SJCRH30 (cell line): Measurements from ENCODE around the gene PKN1. TPM values are rescaled to one million over a fixed set of nuclear protein-coding genes. Genes with fewer than 3 reads are reported as not detected.

Source experiments
- DNase-seq, 2 experiments: peaks; one replicate each; pipeline ENCODE4 v3.0.0-alpha.2; 2015 to 2020
- H3K27ac ChIP-seq: fragments of 250-450 bp; sonication (Bioruptor Pico); 2 replicates; pipeline ENCODE4 v1.5.1; 2020; ENCODE audit warnings: mild to moderate bottlenecking, moderate library complexity
- H3K27me3 ChIP-seq: fragments of 250-450 bp; sonication (Bioruptor Pico); 2 replicates; pipeline ENCODE4 v1.5.1; 2020; ENCODE audit warnings: mild to moderate bottlenecking, moderate library complexity
- H3K36me3 ChIP-seq: fragments of 250-450 bp; sonication (Bioruptor Pico); 2 replicates; pipeline ENCODE4 v1.5.1; 2020; ENCODE audit warnings: mild to moderate bottlenecking, moderate library complexity
- H3K4me1 ChIP-seq: fragments of 250-450 bp; sonication (Bioruptor Pico); 2 replicates; pipeline ENCODE4 v1.5.1; 2020; ENCODE audit warnings: mild to moderate bottlenecking, moderate library complexity
- H3K4me3 ChIP-seq: fragments of 250-450 bp; sonication (Bioruptor Pico); 2 replicates; pipeline ENCODE4 v1.5.1; 2020; ENCODE audit warnings: mild to moderate bottlenecking, moderate library complexity
- H3K9me3 ChIP-seq: fragments of 250-450 bp; sonication (Bioruptor Pico); replicated peaks from 2 replicates; pipeline ENCODE4 v1.5.1; 2020; ENCODE audit warnings: mild to moderate bottlenecking, moderate library complexity
- total RNA-seq: library from RNA; depleted of rRNA; stranded (reverse); fragments of >200 nt; shearing (Covaris generic); gene quantifications from 2 replicates; pipeline ENCODE4 v1.2.3, GENCODE V29; 2014

The PKN1 gene
- total RNA-seq, 1 experiment from 2014 or later = 66.2 TPM

GRCh38 chr19:14411938-14412245 lies 21.2 kb upstream of the PKN1 start:
- H3K4me1 ChIP-seq = peaks cover 18% of the 10 kb centered on the region
- no peak overlapping the region for H3K27ac ChIP-seq
- H3K4me3 ChIP-seq = no peak overlapping the region
- no peaks in the 10 kb centered on the region for H3K9me3 ChIP-seq
- peaks cover 79% of the 10 kb centered on the region for H3K36me3 ChIP-seq
- no peak for DNase-seq
- no peaks in the 10 kb centered on the region for H3K27me3 ChIP-seq

GRCh38 chr19:14412324-14412995 lies 20.6 kb upstream of the PKN1 start:
- Histone ChIP-seq H3K9me3 (no peaks in the 10 kb centered on the region), H3K27ac (no peak overlapping the region), H3K27me3 (no peaks in the 10 kb centered on the region), H3K4me3 (no peak overlapping the region), H3K36me3 (peaks cover 73% of the 10 kb centered on the region), H3K4me1 (peaks cover 18% of the 10 kb centered on the region)
- DNase-seq = no peak

- no peaks in the 10 kb centered on the region for H3K9me3 ChIP-seq
- H3K27ac ChIP-seq = no peak overlapping the region; the same call in 1 of the 2 replicates
- DNase-seq = no peak
- H3K27me3 ChIP-seq = no peaks in the 10 kb centered on the region
- no peak overlapping the region for H3K4me3 ChIP-seq
- peaks cover 66% of the 10 kb centered on the region for H3K36me3 ChIP-seq
- H3K4me1 ChIP-seq = peaks cover 18% of the 10 kb centered on the region
Measured at GRCh38 chr19:14412996-14413692, 20.0 kb upstream of the PKN1 start.

GRCh38 chr19:14413693-14414181 lies 19.4 kb upstream of the PKN1 start:
- Histone ChIP-seq H3K4me3 (no peak overlapping the region), H3K27ac (no peak overlapping the region; the same call in 1 of the 2 replicates), H3K27me3 (no peaks in the 10 kb centered on the region), H3K4me1 (peaks cover 18% of the 10 kb centered on the region), H3K36me3 (peaks cover 61% of the 10 kb centered on the region), H3K9me3 (no peaks in the 10 kb centered on the region)
- peak; percentile 66 to 77 for DNase-seq

- DNase-seq = no peak
Measured at GRCh38 chr19:14414926-14415690, 18.0 kb upstream of the PKN1 start.

GRCh38 chr19:14416817-14417231 lies 16.3 kb upstream of the PKN1 start:
- no peak overlapping the region for H3K4me3 ChIP-seq
- H3K27me3 ChIP-seq = no peaks in the 10 kb centered on the region
- DNase-seq = no peak
- H3K4me1 ChIP-seq = peaks cover 21% of the 10 kb centered on the region
- no peak overlapping the region for H3K27ac ChIP-seq
- no peaks in the 10 kb centered on the region for H3K9me3 ChIP-seq
- H3K36me3 ChIP-seq = peaks cover 30% of the 10 kb centered on the region

More at GRCh38 chr19:14414926-14415690, 18.0 kb upstream of the PKN1 start:
- Histone ChIP-seq H3K4me1 (peaks cover 21% of the 10 kb centered on the region), H3K9me3 (no peaks in the 10 kb centered on the region), H3K4me3 (no peak overlapping the region), H3K27ac (no peak overlapping the region), H3K27me3 (no peaks in the 10 kb centered on the region), H3K36me3 (peaks cover 47% of the 10 kb centered on the region)

GRCh38 chr19:14418856-14419105 lies 14.3 kb upstream of the PKN1 start:
- peak overlapping the region; percentile 89 for H3K4me3 ChIP-seq
- H3K9me3 ChIP-seq = no peaks in the 10 kb centered on the region
- peaks cover 11% of the 10 kb centered on the region for H3K36me3 ChIP-seq
- H3K27ac ChIP-seq = peak overlapping the region; percentile 78
- DNase-seq = peak; percentile 90 to 94
- H3K4me1 ChIP-seq = peaks cover 11% of the 10 kb centered on the region
- H3K27me3 ChIP-seq = no peaks in the 10 kb centered on the region

- Histone ChIP-seq H3K4me3 (peak within 1 kb of the TSS; percentile 89), H3K9me3 (no peaks in the 10 kb centered on the region), H3K36me3 (peaks cover 10% of the 10 kb centered on the region), H3K27ac (peak within 1 kb of the TSS; percentile 78), H3K4me1 (peaks cover 6% of the 10 kb centered on the region), H3K27me3 (no peaks in the 10 kb centered on the region)
- DNase-seq = peak; percentile 100
Measured at GRCh38 chr19:14419106-14419813, 13.8 kb upstream of the PKN1 start, which contains the start of gene DDX39A. Gene DDX39A, minus strand, starts transcription at chr19:14419341. Its CDS starts 6,121 bp downstream, at chr19:14413220.

GRCh38 chr19:14425696-14426138 lies 7.4 kb upstream of the PKN1 start:
- Histone ChIP-seq H3K36me3 (no peaks in the 10 kb centered on the region), H3K9me3 (no peaks in the 10 kb centered on the region), H3K4me3 (no peak overlapping the region), H3K4me1 (peaks cover 12% of the 10 kb centered on the region), H3K27me3 (no peaks in the 10 kb centered on the region), H3K27ac (no peak overlapping the region)
- DNase-seq = no peak

GRCh38 chr19:14427461-14427860 lies 5.6 kb upstream of the PKN1 start:
- DNase-seq = peak; percentile 84 to 96
- H3K27me3 ChIP-seq = no peaks in the 10 kb centered on the region
- peaks cover 12% of the 10 kb centered on the region for H3K4me1 ChIP-seq
- H3K4me3 ChIP-seq = no peak overlapping the region
- peak overlapping the region; percentile 55 for H3K27ac ChIP-seq
- H3K36me3 ChIP-seq = no peaks in the 10 kb centered on the region
- no peaks in the 10 kb centered on the region for H3K9me3 ChIP-seq

- Histone ChIP-seq H3K9me3 (no peaks in the 10 kb centered on the region), H3K36me3 (no peaks in the 10 kb centered on the region), H3K27ac (no peak overlapping the region), H3K4me3 (no peak overlapping the region), H3K27me3 (no peaks in the 10 kb centered on the region), H3K4me1 (peaks cover 12% of the 10 kb centered on the region)
- peak in 1 of 2 experiments; percentile 45 for DNase-seq
Measured at GRCh38 chr19:14428882-14429416, 4.2 kb upstream of the PKN1 start.

- Histone ChIP-seq H3K4me3 (no peak overlapping the region), H3K27me3 (no peaks in the 10 kb centered on the region), H3K4me1 (peaks cover 18% of the 10 kb centered on the region), H3K36me3 (no peaks in the 10 kb centered on the region), H3K27ac (no peak overlapping the region), H3K9me3 (no peaks in the 10 kb centered on the region)
- no peak for DNase-seq
Measured at GRCh38 chr19:14430712-14431111, 2.4 kb upstream of the PKN1 start.

- Histone ChIP-seq H3K27ac (no peak overlapping the region), H3K4me1 (peaks cover 6% of the 10 kb centered on the region; the same call in 1 of the 2 replicates), H3K27me3 (no peaks in the 10 kb centered on the region), H3K9me3 (no peaks in the 10 kb centered on the region), H3K4me3 (peak overlapping the region; percentile 70), H3K36me3 (no peaks in the 10 kb centered on the region)
- no peak for DNase-seq
Measured at GRCh38 chr19:14433554-14434501, 722 bp downstream of the PKN1 start.
